ENCODE data around the gene SIX5.

GRCh38 chr19:45777395-45777961, 8.4 kb upstream of the SIX5 start:
- no peak for TF ChIP-seq YBX1 (IDR thresholded peaks at IDR 0.05)
- no peak for TF ChIP-seq PRDM10 (IDR thresholded peaks at IDR 0.05; ENCODE audit: partially characterized antibody)
- TF ChIP-seq PHF20 (IDR thresholded peaks at IDR 0.05; ENCODE audit: partially characterized antibody): no peak
- TF ChIP-seq CTCF (IDR thresholded peaks at IDR 0.05 in 2 of 3, conservative IDR thresholded peaks at IDR 0.05 in 1 of 3; ENCODE audit: insufficient read depth in 2 of 3, low read depth in 1 of 3, low read length in 3 of 3): no peak
- no peak for TF ChIP-seq ZC3H11A (IDR thresholded peaks at IDR 0.05; ENCODE audit: low read depth, low read length)
- TF ChIP-seq SMC3 (conservative IDR thresholded peaks at IDR 0.05; ENCODE audit: insufficient read depth, low read depth, low read length): no peak
- TF ChIP-seq ETV1 (tag; conservative IDR thresholded peaks at IDR 0.05; ENCODE audit: low read depth): no peak
- TF ChIP-seq POLR2A (conservative IDR thresholded peaks at IDR 0.05): no peak
- no peak for TF ChIP-seq TFE3 (CRISPR knock-in tag; IDR thresholded peaks at IDR 0.05)
- no peak for TF ChIP-seq EP300 (IDR thresholded peaks at IDR 0.05; ENCODE audit: low read length)
